Stomach (tissue), 9 donors: Measurements from ENCODE around the gene MDFI. TPM values are rescaled to one million over a fixed set of nuclear protein-coding genes. Genes with fewer than 3 reads are reported as not detected.

ENCODE experiments used
- DNase-seq, 2 donors: peaks; one replicate each; pipeline versions ENCODE4 v3.0.0 to v3.0.0-alpha.2; 2013 to 2019
- H3K27ac ChIP-seq, 5 donors: fragments of 200-600 bp in 4 of 5; sonication (generic) in 4 of 5; one replicate each; pipeline ENCODE4 v1.5.1; 2013 to 2019; ENCODE audit warnings: mild to moderate bottlenecking in 1 of 5, moderate library complexity in 1 of 5
- H3K27me3 ChIP-seq, 3 donors: fragments of 200-600 bp; sonication (generic); one replicate each; pipeline ENCODE4 v1.5.1; 2017 to 2019; ENCODE audit warnings: mixed run types in 1 of 3
- H3K36me3 ChIP-seq, 4 donors: fragments of 200-600 bp; sonication (generic); 1 replicate in 3 of 4; 2 replicates in 1 of 4; pipeline ENCODE4 v1.5.1; 2016 to 2019
- H3K4me1 ChIP-seq, 4 donors: fragments of 200-600 bp; sonication (generic); one replicate each; pipeline ENCODE4 v1.5.1; 2016 to 2019
- H3K4me3 ChIP-seq, 4 donors: fragments of 200-600 bp; sonication (generic) in 3 of 4; one replicate each; pipeline ENCODE4 v1.5.1; 2016 to 2019; ENCODE audit warnings: mild to moderate bottlenecking in 1 of 4
- H3K9me3 ChIP-seq, 4 donors: fragments of 200-600 bp; sonication (generic); one replicate each; pipeline ENCODE4 v1.5.1; 2016 to 2019
- CTCF ChIP-seq, 7 experiments: fragments of 450-650 bp in 4 of 7; fragments of 200-600 bp in 3 of 7; sonication (generic) in 3 of 7; IDR thresholded peaks; one replicate each; pipeline ENCODE4 v1.5.1; 2016 to 2019; ENCODE audit warnings: antibody characterized with exemption in 7 of 7, control low read depth in 2 of 7, mild to moderate bottlenecking in 1 of 7
- EP300 ChIP-seq: sonication (generic); formaldehyde crosslinking; IDR thresholded peaks from one replicate; pipeline ENCODE4 v1.6.1; 2017; ENCODE audit warnings: antibody characterized with exemption
- POLR2A ChIP-seq, 4 donors: fragments of 450-650 bp; IDR thresholded peaks; one replicate each; pipeline ENCODE4 v1.6.1; 2016; ENCODE audit warnings: antibody characterized with exemption in 4 of 4, control low read depth in 2 of 4, mild to moderate bottlenecking in 1 of 4, moderate library complexity in 1 of 4
- POLR2AphosphoS5 ChIP-seq, 3 donors: sonication (generic); formaldehyde crosslinking; IDR thresholded peaks; one replicate each; pipeline ENCODE4 v1.6.1; 2016; ENCODE audit warnings: antibody characterized with exemption in 3 of 3
- WGBS, 5 donors: extraction: QIAGEN DNeasy Blood & Tissue Kit in 3 of 5; methylation state at CpG; one replicate each; pipeline versions ENCODE4 v1.1.5 to v1.1.7; 2013 to 2018; 5-methylcytosine and 5-hydroxymethylcytosine counted together
- intact Hi-C: fragments of 100-400 bp; cut with DNase I; formaldehyde crosslinking; loops from one replicate; pipeline ENCODE4 v1.15.1; 2023; ENCODE audit warnings: low total_unique reads
- polyA plus RNA-seq, 3 donors: library from polyadenylated mRNA; stranded (reverse); fragments of 200-250 nt; gene quantifications; one replicate each; pipeline ENCODE4 v1.2.3, GENCODE V29; 2013
- total RNA-seq, 5 donors: library from RNA; depleted of rRNA; stranded (reverse); fragments of >200 nt; gene quantifications; one replicate each; pipeline versions ENCODE4 v1.1.0 to v1.2.3, GENCODE V29; 2014 to 2016
- donor health status: healthy with polysubstance abuse.
- donor health status: Bipolar disorder and iron deficiency.
- donor health status: healthy.

Gene MDFI
- total and polyA plus RNA-seq, 8 donors: 3.7 to 17.2 (median 8.3) TPM; not detected in 1

- H3K4me3 ChIP-seq: no peak overlapping the region
- H3K9me3 ChIP-seq: no peaks in the 10 kb centered on the region
- H3K36me3 ChIP-seq: peaks cover 0 to 13% (median 0%) of the 10 kb centered on the region in 4 donors
- 83 to 92% (median 87%) methylated on average over 5 to 8 of the region's 8 CpGs for WGBS, 5 donors
- no peak for TF ChIP-seq CTCF (IDR thresholded peaks at IDR 0.05)
- TF ChIP-seq EP300: no peak
- TF ChIP-seq POLR2A (IDR thresholded peaks at IDR 0.05): no peak
- TF ChIP-seq POLR2AphosphoS5 (IDR thresholded peaks at IDR 0.05): no peak
- DNase-seq: peak in 1 of 2 donors; percentile 7
- no peak overlapping the region for H3K27ac ChIP-seq
- intact Hi-C loops: no loop called here
- H3K4me1 ChIP-seq: peaks cover 0 to 7% (median 0%) of the 10 kb centered on the region in 4 donors
- H3K27me3 ChIP-seq: peaks cover 0 to 20% (median 0%) of the 10 kb centered on the region in 3 donors
Observed at GRCh38 chr6:41654698-41655151, 16.5 kb downstream of the MDFI start.

- H3K4me1 ChIP-seq: peaks cover 0 to 12% (median 0%) of the 10 kb centered on the region in 4 donors
- peaks cover 0 to 13% (median 0%) of the 10 kb centered on the region in 4 donors for H3K36me3 ChIP-seq
- no peak for TF ChIP-seq CTCF (IDR thresholded peaks at IDR 0.05)
- no peak for TF ChIP-seq POLR2AphosphoS5 (IDR thresholded peaks at IDR 0.05)
- no peak for TF ChIP-seq POLR2A (IDR thresholded peaks at IDR 0.05)
- TF ChIP-seq EP300: no peak
- WGBS, 5 donors: 80 to 94% (median 91%) methylated on average over 6 to 8 of the region's 8 CpGs
- DNase-seq: no peak
- H3K27me3 ChIP-seq: peaks cover 0 to 24% (median 0%) of the 10 kb centered on the region in 3 donors
- H3K9me3 ChIP-seq: no peaks in the 10 kb centered on the region
- H3K27ac ChIP-seq: no peak overlapping the region
- no peak overlapping the region for H3K4me3 ChIP-seq
- intact Hi-C loops: no loop called here
Observed at GRCh38 chr6:41655176-41655575, 16.9 kb downstream of the MDFI start.

GRCh38 chr6:41655646-41656001 lies 17.4 kb downstream of the MDFI start:
- Histone ChIP-seq H3K27ac (no peak overlapping the region), H3K9me3 (no peaks in the 10 kb centered on the region), H3K27me3 (peaks cover 0 to 24% (median 0%) of the 10 kb centered on the region in 3 donors), H3K36me3 (peaks cover 0 to 13% (median 0%) of the 10 kb centered on the region in 4 donors), H3K4me3 (no peak overlapping the region), H3K4me1 (peaks cover 0 to 12% (median 0%) of the 10 kb centered on the region in 4 donors)
- DNase-seq: no peak
- no peak for TF ChIP-seq POLR2AphosphoS5 (IDR thresholded peaks at IDR 0.05)
- no peak for TF ChIP-seq EP300
- no peak for TF ChIP-seq CTCF (IDR thresholded peaks at IDR 0.05)
- no peak for TF ChIP-seq POLR2A (IDR thresholded peaks at IDR 0.05)
- intact Hi-C loops: no loop called here
- WGBS, 5 donors: 61 to 94% (median 66%) methylated on average over 4 to 12 of the region's 12 CpGs

GRCh38 chr6:41656002-41656691 lies 17.9 kb downstream of the MDFI start:
- peak in 1 of 2 donors; percentile 69 for DNase-seq
- TF ChIP-seq POLR2AphosphoS5 (IDR thresholded peaks at IDR 0.05): no peak
- no peak for TF ChIP-seq EP300
- TF ChIP-seq POLR2A (IDR thresholded peaks at IDR 0.05): no peak
- TF ChIP-seq CTCF (IDR thresholded peaks at IDR 0.05): no peak
- WGBS, 5 donors: 51 to 63% (median 55%) methylated on average over 10 to 14 of the region's 14 CpGs
- Histone ChIP-seq H3K27ac (no peak overlapping the region), H3K36me3 (peaks cover 0 to 13% (median 0%) of the 10 kb centered on the region in 4 donors), H3K9me3 (no peaks in the 10 kb centered on the region), H3K27me3 (peaks cover 0 to 24% (median 0%) of the 10 kb centered on the region in 3 donors), H3K4me1 (peaks cover 0 to 12% (median 0%) of the 10 kb centered on the region in 4 donors), H3K4me3 (no peak overlapping the region)
- intact Hi-C loops: no loop called here
